Measurements from ENCODE around the gene ADAMTSL2. TPM values are rescaled to one million over a fixed set of nuclear protein-coding genes. Genes with fewer than 3 reads are reported as not detected.

Gene ADAMTSL2
- total and polyA plus RNA-seq, 2 experiments from 2014 or later = 1.5 to 2.2 TPM

DNA sequence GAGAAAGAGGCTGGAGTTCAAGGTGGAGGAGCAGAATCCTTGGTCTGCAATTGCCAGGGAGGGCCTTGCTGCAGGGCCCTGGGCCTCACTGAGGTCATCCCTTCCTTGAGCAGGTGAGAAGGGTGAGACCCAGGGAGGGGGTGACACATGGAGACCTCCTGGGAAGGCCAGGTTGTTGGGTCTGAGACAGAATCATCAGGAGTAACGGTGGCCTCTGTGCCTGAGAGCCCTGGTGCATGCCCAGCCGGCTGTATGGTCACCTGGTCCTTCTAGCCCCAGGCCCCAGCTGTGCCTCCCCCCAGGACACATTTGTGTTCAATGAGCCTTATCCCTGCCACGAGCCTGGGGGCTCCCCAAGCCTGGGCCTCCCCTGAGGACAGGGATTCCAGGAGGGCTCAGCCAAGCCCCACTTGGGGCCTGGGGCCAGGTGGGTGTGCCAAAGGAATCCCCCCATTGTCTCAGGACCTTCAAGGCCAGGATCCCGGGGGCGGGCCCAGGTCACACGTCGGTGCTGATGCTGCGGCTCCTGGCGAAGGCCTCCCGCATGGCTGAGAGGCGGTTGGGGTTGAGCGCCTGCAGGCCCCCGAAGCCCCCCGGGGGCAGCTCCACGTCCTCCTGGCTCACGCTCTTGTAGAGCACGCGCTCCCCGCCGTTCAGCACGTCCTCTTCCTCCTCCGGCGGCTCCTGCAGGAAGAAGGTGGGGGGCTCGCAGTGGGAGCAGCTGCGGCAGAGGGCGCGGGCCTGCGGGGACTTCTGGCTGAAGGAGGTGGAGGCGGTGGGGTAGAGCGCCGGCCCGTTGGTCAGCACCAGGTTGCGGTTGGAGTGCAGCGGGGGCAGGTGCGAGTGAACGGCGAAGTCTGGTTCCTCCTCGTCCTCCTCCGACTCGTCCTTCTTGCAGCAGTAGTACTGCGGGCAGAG lies 44.3 kb downstream of the ADAMTSL2 start:
- H3K4me3 ChIP-seq = no peak overlapping the region
- TF ChIP-seq CTCF (IDR thresholded peaks at IDR 0.05; ENCODE audit: poor library complexity) (no peak), EZH2phosphoT487 (IDR thresholded peaks at IDR 0.05; ENCODE audit: low read depth, severe bottlenecking, unreplicated experiment) (no peak), EZH2 (IDR thresholded peaks at IDR 0.05; ENCODE audit: borderline replicate concordance) (no peak)
- peaks cover 53% of the 10 kb centered on the region for H3K4me1 ChIP-seq (ENCODE audit: insufficient read depth)
- no peak overlapping the region for H2AFZ ChIP-seq
- H3K4me2 ChIP-seq = no peak overlapping the region
- no peak for DNase-seq (ENCODE audit: low spot score)
- H3K79me2 ChIP-seq = no peaks in the 10 kb centered on the region
- H3K27ac ChIP-seq = no peak overlapping the region
- 93% methylated on average over 39 of the region's 41 CpGs for WGBS (ENCODE audit: low lambda C conversion rate, missing lambda C conversion rate)
- H3K36me3 ChIP-seq (replicated peaks; ENCODE audit: insufficient read depth, low read depth) = no peaks in the 10 kb centered on the region
- no peaks in the 10 kb centered on the region for H3K27me3 ChIP-seq
- H4K20me1 ChIP-seq (ENCODE audit: insufficient read depth, poor library complexity, severe bottlenecking) = no peaks in the 10 kb centered on the region
- no peaks in the 10 kb centered on the region for H3K9me3 ChIP-seq (ENCODE audit: low read depth)
- H3K9me2 ChIP-seq (replicated peaks; ENCODE audit: insufficient read depth) = no peaks in the 10 kb centered on the region

DNA sequence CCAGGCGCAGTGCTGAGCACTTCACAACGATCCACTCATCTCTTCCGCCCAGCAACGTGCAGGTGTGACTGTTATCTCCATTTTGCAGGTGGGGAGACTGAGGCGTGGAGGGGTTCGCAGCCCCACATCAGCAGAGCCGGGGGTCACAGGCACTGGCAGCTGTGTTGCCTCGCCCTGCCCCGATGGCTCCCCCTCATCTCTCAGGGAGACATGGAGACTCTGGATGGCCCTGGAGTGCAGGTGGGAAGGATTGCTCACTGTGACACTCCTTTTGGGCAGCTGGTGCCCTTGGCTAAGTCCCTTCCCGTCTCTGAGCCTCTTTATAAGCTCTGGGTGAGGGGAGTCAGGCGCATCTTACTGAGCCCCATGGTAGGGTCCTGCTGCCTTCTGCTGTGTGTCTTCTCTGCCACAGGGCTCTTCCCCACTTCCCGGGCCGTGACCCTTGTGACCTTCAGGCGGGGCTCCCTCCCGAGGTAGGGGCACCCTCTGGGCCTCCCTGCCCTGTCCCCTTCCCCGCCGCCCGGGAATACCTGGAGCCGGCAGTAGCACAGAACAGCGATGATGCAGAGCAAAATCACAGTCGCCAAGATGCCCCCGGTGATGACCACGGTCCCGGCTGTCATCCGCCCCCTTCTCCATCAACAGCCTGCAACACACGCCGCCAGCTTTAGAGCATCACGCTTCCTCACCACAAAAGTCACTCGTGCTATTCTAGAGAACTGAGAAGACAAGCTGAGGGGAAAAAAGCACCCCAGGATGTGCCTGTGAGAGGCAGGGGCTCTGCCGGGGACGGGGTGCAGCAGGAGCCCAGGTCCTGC lies 45.3 kb downstream of the ADAMTSL2 start:
- H3K27ac ChIP-seq = peak overlapping the region; percentile 88
- no peak overlapping the region for H3K4me3 ChIP-seq
- no peaks in the 10 kb centered on the region for H3K36me3 ChIP-seq (replicated peaks; ENCODE audit: insufficient read depth, low read depth)
- H3K79me2 ChIP-seq = no peaks in the 10 kb centered on the region
- no peak for DNase-seq (ENCODE audit: low spot score)
- H3K27me3 ChIP-seq = no peaks in the 10 kb centered on the region
- H3K4me1 ChIP-seq (ENCODE audit: insufficient read depth) = peaks cover 63% of the 10 kb centered on the region
- 91% methylated on average over 29 of the region's 31 CpGs for WGBS (ENCODE audit: low lambda C conversion rate, missing lambda C conversion rate)
- no peaks in the 10 kb centered on the region for H3K9me2 ChIP-seq (replicated peaks; ENCODE audit: insufficient read depth)
- H3K4me2 ChIP-seq = no peak overlapping the region
- TF ChIP-seq EZH2 (IDR thresholded peaks at IDR 0.05; ENCODE audit: borderline replicate concordance) (no peak), EZH2phosphoT487 (IDR thresholded peaks at IDR 0.05; ENCODE audit: low read depth, severe bottlenecking, unreplicated experiment) (no peak), CTCF (IDR thresholded peaks at IDR 0.05; ENCODE audit: poor library complexity) (no peak)
- no peaks in the 10 kb centered on the region for H3K9me3 ChIP-seq (ENCODE audit: low read depth)
- no peak overlapping the region for H2AFZ ChIP-seq
- H4K20me1 ChIP-seq (ENCODE audit: insufficient read depth, poor library complexity, severe bottlenecking) = no peaks in the 10 kb centered on the region

DNA sequence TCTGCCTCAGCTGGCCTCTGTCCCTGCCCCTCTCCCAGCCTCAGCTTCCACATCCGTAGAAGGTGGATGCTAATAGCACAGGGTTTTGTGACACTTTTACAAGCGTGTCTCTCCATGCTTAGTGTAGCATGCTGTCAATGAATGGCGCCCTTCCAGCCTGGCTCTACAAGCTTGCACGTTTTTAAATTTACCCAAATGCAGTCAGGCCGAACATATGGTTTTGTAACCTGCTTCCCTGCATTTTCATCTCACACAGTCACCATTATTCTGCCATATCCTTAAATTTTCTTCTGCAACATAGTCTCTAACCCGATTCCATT lies 45.9 kb downstream of the ADAMTSL2 start:
- no peaks in the 10 kb centered on the region for H4K20me1 ChIP-seq (ENCODE audit: insufficient read depth, poor library complexity, severe bottlenecking)
- H3K79me2 ChIP-seq = no peaks in the 10 kb centered on the region
- H3K27ac ChIP-seq = peak overlapping the region; percentile 88
- H3K9me3 ChIP-seq (ENCODE audit: low read depth) = no peaks in the 10 kb centered on the region
- no peaks in the 10 kb centered on the region for H3K9me2 ChIP-seq (replicated peaks; ENCODE audit: insufficient read depth)
- no peaks in the 10 kb centered on the region for H3K36me3 ChIP-seq (replicated peaks; ENCODE audit: insufficient read depth, low read depth)
- DNase-seq (ENCODE audit: low spot score) = no peak
- 64% methylated on average over 6 of the region's 6 CpGs for WGBS (ENCODE audit: low lambda C conversion rate, missing lambda C conversion rate)
- no peaks in the 10 kb centered on the region for H3K27me3 ChIP-seq
- TF ChIP-seq EZH2phosphoT487 (IDR thresholded peaks at IDR 0.05; ENCODE audit: low read depth, severe bottlenecking, unreplicated experiment) = no peak
- TF ChIP-seq EZH2 (IDR thresholded peaks at IDR 0.05; ENCODE audit: borderline replicate concordance) = no peak
- TF ChIP-seq CTCF (IDR thresholded peaks at IDR 0.05; ENCODE audit: poor library complexity) = no peak
- H3K4me3 ChIP-seq = no peak overlapping the region
- H3K4me2 ChIP-seq = no peak overlapping the region
- no peak overlapping the region for H2AFZ ChIP-seq
- peaks cover 69% of the 10 kb centered on the region for H3K4me1 ChIP-seq (ENCODE audit: insufficient read depth)

Data from hepatocyte (in vitro differentiated cells).